Uterus (tissue), 4 donors: ENCODE data around the gene EPHA10. TPM values are rescaled to one million over a fixed set of nuclear protein-coding genes. Genes with fewer than 3 reads are reported as not detected.

ENCODE experiments used
- DNase-seq, 2 donors: peaks; one replicate each; pipeline ENCODE4 v3.0.0-alpha.2; 2019 to 2020
- H3K27ac ChIP-seq, 2 donors: fragments of 200-600 bp; sonication (generic); 1 replicate in 1 of 2; 2 replicates in 1 of 2; pipeline ENCODE4 v1.5.1; 2016 to 2018
- H3K27me3 ChIP-seq, 2 donors: fragments of 200-600 bp; sonication (generic); one replicate each; pipeline ENCODE4 v1.5.1; 2018 to 2019; ENCODE audit warnings: control low read depth in 1 of 2
- H3K36me3 ChIP-seq, 2 donors: fragments of 200-600 bp; sonication (generic); one replicate each; pipeline ENCODE4 v1.5.1; 2019; ENCODE audit warnings: control low read depth in 1 of 2
- H3K4me1 ChIP-seq, 2 donors: fragments of 200-600 bp; sonication (generic); one replicate each; pipeline ENCODE4 v1.5.1; 2018 to 2019; ENCODE audit warnings: control low read depth in 1 of 2
- H3K4me3 ChIP-seq, 2 donors: fragments of 200-600 bp; sonication (generic); 1 replicate in 1 of 2; 2 replicates in 1 of 2; pipeline ENCODE4 v1.5.1; 2018 to 2019; ENCODE audit warnings: mild to moderate bottlenecking in 1 of 2
- H3K9me3 ChIP-seq, 2 donors: fragments of 200-600 bp; sonication (generic); one replicate each; pipeline ENCODE4 v1.5.1; 2019; ENCODE audit warnings: control low read depth in 1 of 2
- CTCF ChIP-seq, 4 experiments: fragments of 200-600 bp in 2 of 4; fragments of 450-650 bp in 2 of 4; sonication (generic) in 2 of 4; IDR thresholded peaks; one replicate each; pipeline ENCODE4 v1.5.1; 2016 to 2019; ENCODE audit warnings: antibody characterized with exemption in 4 of 4, mild to moderate bottlenecking in 2 of 4, moderate library complexity in 1 of 4
- POLR2A ChIP-seq, 2 donors: fragments of 450-650 bp; IDR thresholded peaks; one replicate each; pipeline ENCODE4 v1.6.1; 2016; ENCODE audit warnings: antibody characterized with exemption in 2 of 2, mild to moderate bottlenecking in 1 of 2, moderate library complexity in 1 of 2
- intact Hi-C: fragments of 100-400 bp; cut with DNase I; formaldehyde crosslinking; loops from one replicate; pipeline ENCODE4 v1.15.1; 2023; ENCODE audit warnings: low total_unique reads
- total RNA-seq, 4 donors: library from RNA; depleted of rRNA in 3 of 4; stranded (reverse); fragments of >200 nt in 3 of 4; gene quantifications; one replicate each; pipeline versions ENCODE4 v1.1.0 to v1.2.4, GENCODE V29; 2014 to 2023
- donor health status: DM: yes; HTN: yes; CAD: no.

The EPHA10 gene
- total RNA-seq, 4 donors from 2014 or later, result 0.41 to 0.67 TPM; not detected in 2

DNA sequence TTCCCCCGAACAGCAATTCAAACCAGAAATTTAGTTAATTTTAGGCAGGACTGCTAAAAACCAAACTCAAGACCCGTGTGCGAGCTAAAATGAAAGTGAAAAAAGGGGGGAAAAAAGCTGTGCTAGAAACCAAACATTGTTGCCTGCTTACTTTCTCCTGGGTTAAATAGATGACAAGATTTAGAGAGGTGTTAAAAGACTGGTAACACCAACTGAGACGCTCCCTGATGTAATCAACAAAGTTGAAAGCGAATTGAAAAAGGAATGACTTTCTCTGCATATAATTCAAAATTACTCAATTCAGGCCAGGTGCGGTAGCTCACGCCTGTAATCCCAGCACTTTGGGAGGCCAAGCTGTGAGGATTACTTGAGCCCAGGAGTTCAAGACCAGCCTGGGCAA, 65.8 kb downstream of the EPHA10 start:
- Histone ChIP-seq H3K4me1 (no peaks in the 10 kb centered on the region), H3K27ac (no peak overlapping the region), H3K27me3 (no peaks in the 10 kb centered on the region), H3K9me3 (no peaks in the 10 kb centered on the region), H3K36me3 (no peaks in the 10 kb centered on the region), H3K4me3 (no peak overlapping the region)
- DNase-seq, result no peak
- TF ChIP-seq POLR2A (IDR thresholded peaks at IDR 0.05) (no peak), CTCF (IDR thresholded peaks at IDR 0.05) (no peak)
- intact Hi-C loops, result no loop called here

DNA sequence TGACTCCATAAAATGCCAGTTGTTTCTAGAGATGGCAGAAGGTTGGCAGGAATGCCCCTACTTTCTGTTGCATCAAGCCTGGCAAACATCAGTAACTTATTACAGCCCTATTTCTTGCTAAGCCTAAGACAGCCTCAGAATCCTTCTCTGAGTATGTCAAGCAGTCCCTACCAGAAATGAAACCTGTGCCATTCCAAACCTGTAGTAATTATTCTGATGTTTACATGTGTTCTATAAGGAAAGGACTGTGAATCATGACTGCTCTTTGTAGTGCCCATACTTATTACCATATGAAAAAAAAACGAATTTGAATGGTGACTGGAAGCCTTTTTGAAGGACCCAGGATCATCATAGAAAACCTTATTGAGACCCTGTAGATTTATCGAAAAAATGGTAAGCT, 67.2 kb downstream of the EPHA10 start:
- no peak for DNase-seq
- intact Hi-C loops, result no loop called here

GRCh38 chr1:37697090-37697489, 67.8 kb downstream of the EPHA10 start:
- H3K27me3 ChIP-seq, result no peaks in the 10 kb centered on the region
- no peaks in the 10 kb centered on the region for H3K4me1 ChIP-seq
- no peak for DNase-seq
- intact Hi-C loops, result no loop called here
- H3K4me3 ChIP-seq, result no peak overlapping the region
- no peaks in the 10 kb centered on the region for H3K9me3 ChIP-seq
- no peak overlapping the region for H3K27ac ChIP-seq
- no peaks in the 10 kb centered on the region for H3K36me3 ChIP-seq
- no peak for TF ChIP-seq POLR2A (IDR thresholded peaks at IDR 0.05)
- TF ChIP-seq CTCF (IDR thresholded peaks at IDR 0.05), result no peak

More for the DNA sequence above, 67.2 kb downstream of the EPHA10 start:
- Histone ChIP-seq H3K36me3 (no peaks in the 10 kb centered on the region), H3K9me3 (no peaks in the 10 kb centered on the region), H3K27me3 (no peaks in the 10 kb centered on the region), H3K4me1 (no peaks in the 10 kb centered on the region), H3K4me3 (no peak overlapping the region), H3K27ac (no peak overlapping the region)
- TF ChIP-seq POLR2A (IDR thresholded peaks at IDR 0.05), result no peak

DNA sequence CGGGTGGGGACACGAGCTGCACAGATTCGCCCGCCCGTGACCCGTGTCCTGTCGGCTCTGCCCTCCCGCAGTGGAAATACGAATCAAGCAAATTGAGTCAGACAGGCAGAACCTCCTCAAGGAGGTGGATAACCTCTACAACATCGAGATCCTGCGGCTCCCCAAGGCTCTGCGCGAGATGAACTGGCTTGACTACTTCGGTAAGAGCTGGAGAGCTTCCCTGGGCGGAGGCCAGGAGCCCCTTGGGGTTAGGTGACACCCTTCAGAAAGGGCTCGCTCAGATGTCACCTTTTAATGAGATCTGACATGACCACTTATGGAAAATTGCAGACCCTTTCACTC, 72.1 kb downstream of the EPHA10 start:
- Histone ChIP-seq H3K36me3 (no peaks in the 10 kb centered on the region), H3K27ac (no peak overlapping the region), H3K27me3 (no peaks in the 10 kb centered on the region), H3K4me1 (peaks cover 0 to 7% of the 10 kb centered on the region in 2 donors), H3K9me3 (no peaks in the 10 kb centered on the region), H3K4me3 (peak overlapping the region; percentile 60 to 95)
- TF ChIP-seq POLR2A (IDR thresholded peaks at IDR 0.05), result no peak
- DNase-seq, result peak; percentile 25 to 26
- intact Hi-C loops, result no loop called here

DNA sequence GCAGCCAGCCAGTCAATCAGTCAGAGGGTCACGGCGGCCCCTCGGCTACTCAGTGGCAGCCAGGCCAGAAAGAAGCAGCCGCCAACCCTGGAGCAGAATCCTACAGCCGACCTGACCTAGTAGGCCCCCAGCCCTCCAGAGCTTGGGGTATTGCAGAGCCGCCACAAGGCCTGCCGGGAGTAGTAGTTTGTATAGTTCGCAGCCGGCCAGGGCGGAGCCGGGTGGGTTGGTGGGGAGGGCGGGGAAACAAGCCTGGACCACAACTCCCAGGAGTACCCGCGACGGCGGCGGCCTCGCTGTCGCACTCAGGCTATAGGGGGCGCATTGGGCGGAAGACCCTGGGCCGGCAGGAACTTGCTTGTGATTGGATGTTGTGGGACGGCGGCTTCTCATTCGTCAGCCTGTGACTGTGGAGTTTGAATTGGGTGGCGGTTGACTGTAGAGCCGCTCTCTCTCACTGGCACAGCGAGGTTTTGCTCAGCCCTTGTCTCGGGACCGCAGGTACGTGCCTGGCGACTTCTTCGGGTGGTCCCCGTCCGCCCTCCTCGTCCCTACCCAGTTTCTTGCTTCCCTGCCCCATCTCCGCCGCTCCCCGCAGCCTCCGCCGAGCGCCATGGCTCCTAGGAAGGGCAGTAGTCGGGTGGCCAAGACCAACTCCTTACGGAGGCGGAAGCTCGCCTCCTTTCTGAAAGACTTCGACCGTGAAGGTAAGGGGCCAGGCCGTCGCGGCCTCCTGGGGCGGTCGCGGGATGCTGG, 72.7 kb downstream of the EPHA10 start, which contains the start of gene CDCA8:
CDCA8 (plus strand) TSS at position 439 of the 756 bp plus-strand sequence; CDS start at position 614, 175 bp downstream.
- Histone ChIP-seq H3K36me3 (no peaks in the 10 kb centered on the region), H3K27me3 (no peaks in the 10 kb centered on the region), H3K9me3 (no peaks in the 10 kb centered on the region), H3K4me3 (peak within 1 kb of the TSS; percentile 60 to 95), H3K27ac (peak within 1 kb of the TSS; percentile 81 to 90), H3K4me1 (peaks cover 0 to 7% of the 10 kb centered on the region in 2 donors)
- intact Hi-C loops, result no loop called here
- TF ChIP-seq POLR2A (IDR thresholded peaks at IDR 0.05) (peak; percentile 29 to 40), CTCF (IDR thresholded peaks at IDR 0.05) (peak; percentile 63 to 83 (median 68))
- peak; percentile 96 to 98 for DNase-seq

GRCh38 chr1:37691497-37692077, 73.3 kb downstream of the EPHA10 start:
- TF ChIP-seq POLR2A (IDR thresholded peaks at IDR 0.05) (no peak), CTCF (IDR thresholded peaks at IDR 0.05) (no peak)
- H3K4me1 ChIP-seq, result peaks cover 0 to 7% of the 10 kb centered on the region in 2 donors
- H3K27me3 ChIP-seq, result no peaks in the 10 kb centered on the region
- intact Hi-C loops, result no loop called here
- H3K9me3 ChIP-seq, result no peaks in the 10 kb centered on the region
- no peaks in the 10 kb centered on the region for H3K36me3 ChIP-seq
- DNase-seq, result peak; percentile 40 to 54
- H3K27ac ChIP-seq, result peak overlapping the region; percentile 81 to 90
- peak overlapping the region; percentile 60 to 95 for H3K4me3 ChIP-seq
